Dedifferentiated amniotic fluid mesenchymal stem cell (primary cell): ENCODE measurements around the gene NPHS1.
"Not testable (repeated sequence)": the region's sequence is repeated elsewhere in the genome, so short reads cannot be mapped to it uniquely, and the experiment has no call there.

Experiments used
- DNase-seq: peaks from one replicate; pipeline ENCODE4 v3.0.0-alpha.2; 2016; ENCODE audit errors: extremely low spot score

Gene NPHS1

GRCh38 chr19:35851213-35852028 is 883 bp downstream of the NPHS1 start:
- DNase-seq = no peak

- DNase-seq = no peak
These were observed 3.3 kb downstream of the NPHS1 start for GRCh38 chr19:35848919-35849505.

DNA sequence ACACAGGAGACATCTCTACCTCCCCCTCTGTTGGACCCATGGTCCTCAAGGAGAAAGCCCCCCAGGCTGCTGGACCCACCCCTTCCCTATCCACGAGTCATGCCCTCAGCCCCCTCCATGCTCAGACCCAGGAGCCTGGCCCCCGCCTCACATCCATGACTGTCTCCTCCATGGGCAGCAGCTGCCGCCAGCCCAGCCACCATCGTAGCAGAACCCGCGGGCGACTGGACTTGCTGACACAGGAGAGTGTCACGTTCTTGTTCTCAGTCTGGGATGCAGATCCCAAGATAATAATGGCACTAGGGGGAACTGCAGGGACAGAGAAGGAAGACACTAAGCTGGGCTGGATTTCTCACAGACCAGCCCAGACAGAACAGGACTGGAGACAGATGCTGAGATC is 3.8 kb downstream of the NPHS1 start:
- no peak for DNase-seq

- DNase-seq = no peak
These were observed 4.4 kb downstream of the NPHS1 start for GRCh38 chr19:35847911-35848310.

GRCh38 chr19:35846038-35846668 is 6.2 kb downstream of the NPHS1 start:
- DNase-seq = no peak

GRCh38 chr19:35845215-35846037 is 6.9 kb downstream of the NPHS1 start:
- DNase-seq = no peak

GRCh38 chr19:35844482-35845214 is 7.7 kb downstream of the NPHS1 start:
- DNase-seq = no peak

DNA sequence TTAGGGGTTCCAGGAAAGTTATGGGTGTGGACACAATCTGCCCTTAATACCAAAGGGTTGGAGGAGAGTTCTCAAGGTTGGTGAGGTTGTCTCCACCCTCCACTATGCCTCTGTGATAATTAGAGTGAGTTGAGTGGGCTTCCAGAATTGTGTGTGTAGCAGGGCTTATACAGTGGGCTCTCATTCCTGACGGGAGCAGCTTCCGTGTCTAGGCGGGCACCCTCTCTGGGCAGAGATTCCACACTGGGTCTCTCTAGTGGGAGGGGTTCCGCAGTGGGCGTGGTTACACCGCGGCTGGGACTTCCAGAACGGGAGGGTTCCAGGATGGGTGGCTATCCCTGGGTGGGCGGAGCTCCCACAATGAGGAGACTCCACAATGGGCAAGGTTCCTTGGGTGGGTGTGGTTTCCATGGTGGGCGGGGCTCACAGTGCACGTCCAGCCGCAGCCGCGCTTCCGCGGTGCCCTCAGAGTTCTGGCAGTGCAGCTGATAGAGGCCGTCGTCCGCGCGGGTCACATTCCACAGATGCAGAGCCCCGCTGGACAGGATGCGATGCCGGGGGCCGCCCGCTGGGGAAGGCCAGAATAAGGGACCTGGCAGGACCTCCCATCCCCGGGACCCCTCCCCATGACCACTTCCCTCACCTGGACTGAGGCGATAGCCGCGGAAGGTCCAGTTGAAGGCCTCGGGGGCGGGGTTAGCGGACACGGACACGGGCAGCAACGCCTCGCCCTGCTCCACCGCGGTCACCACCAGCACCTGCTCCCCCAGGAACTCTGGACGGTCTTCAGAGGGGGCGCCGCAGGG is 8.4 kb downstream of the NPHS1 start:
- DNase-seq = no peak

DNA sequence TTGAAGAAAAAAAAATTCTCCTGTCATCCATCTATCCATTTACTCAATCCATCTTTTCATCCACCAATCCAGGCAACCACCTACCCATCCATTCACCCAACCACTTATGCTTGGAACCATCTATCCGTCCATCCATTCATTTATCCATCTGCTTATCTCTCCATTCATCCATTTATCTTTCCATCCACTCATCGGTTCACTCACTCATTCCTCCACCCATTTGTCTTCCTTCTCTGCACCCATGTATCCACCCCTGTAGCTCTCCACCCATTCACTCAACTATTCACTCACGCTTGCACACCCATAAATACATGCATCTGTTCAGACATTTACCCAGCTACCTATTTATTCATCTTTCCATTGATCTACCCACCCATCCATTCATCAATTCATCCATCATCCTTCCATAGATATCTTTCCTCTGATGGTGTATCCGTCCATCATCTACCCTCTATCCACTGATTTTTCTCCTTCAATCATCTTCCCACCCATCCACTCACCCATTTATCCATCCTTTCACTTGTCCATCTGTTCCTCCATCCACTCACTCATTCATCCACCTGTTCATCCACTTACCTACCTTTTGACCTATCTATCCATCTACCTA is 9.5 kb downstream of the NPHS1 start:
- DNase-seq = no peak

DNA sequence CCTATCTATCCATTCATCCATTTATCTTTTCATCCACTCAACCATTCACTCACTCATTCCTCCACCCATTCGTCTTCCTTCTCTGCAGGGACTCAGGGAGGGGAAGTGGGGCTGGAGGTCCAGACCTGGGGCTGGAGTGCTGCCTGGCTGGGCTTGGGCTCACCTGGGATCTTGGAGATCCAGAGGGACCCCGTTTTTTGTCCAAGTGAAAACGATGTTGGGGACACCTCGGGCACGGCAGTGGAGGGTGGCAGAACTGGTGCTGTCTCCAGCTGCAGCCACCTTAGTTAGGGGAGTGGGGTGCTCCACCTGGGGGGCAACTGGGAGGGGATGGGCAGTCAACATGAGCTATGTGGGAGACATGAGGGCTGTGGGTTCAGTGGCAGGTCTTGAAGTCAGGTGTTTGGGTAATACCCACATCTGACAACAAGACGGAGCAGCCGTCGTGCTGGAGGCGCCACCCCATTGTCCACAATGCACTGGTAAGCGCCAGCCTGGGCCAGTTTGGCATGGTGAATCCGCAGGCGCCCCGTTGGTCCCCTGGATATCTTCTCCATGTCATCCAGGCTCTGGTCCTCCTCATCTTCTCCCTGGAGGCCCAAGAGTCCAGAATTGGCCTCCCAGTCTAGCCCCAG is 10.2 kb downstream of the NPHS1 start:
- DNase-seq = no peak

DNA sequence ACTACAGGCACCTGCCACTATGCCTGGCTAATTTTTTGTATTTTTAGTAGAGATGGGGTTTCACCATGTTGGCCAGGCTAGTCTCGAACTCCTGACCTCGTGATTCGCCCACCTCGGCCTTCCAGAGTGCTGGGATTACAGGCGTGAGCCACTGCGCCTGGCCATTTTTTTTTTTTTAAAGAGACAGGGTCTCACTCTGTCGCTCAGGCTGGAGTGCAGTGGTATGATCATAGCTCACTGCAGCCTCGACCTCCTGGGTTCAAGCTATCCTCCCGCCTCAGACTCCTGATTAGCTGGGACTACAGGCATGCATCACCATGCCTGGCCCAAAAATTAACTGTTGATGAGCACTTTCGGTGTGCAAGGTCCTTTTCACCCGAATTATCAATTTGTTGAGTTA is 16.2 kb downstream of the NPHS1 start:
- not testable (repeated sequence) for DNase-seq

GRCh38 chr19:35833972-35834371 is 18.3 kb downstream of the NPHS1 start:
- DNase-seq = no peak

GRCh38 chr19:35832054-35832453 is 20.2 kb downstream of the NPHS1 start:
- DNase-seq = no peak

GRCh38 chr19:35830986-35831385 is 21.3 kb downstream of the NPHS1 start:
- DNase-seq = no peak

GRCh38 chr19:35828692-35829301 is 23.5 kb downstream of the NPHS1 start:
- DNase-seq = peak; percentile 22

DNA sequence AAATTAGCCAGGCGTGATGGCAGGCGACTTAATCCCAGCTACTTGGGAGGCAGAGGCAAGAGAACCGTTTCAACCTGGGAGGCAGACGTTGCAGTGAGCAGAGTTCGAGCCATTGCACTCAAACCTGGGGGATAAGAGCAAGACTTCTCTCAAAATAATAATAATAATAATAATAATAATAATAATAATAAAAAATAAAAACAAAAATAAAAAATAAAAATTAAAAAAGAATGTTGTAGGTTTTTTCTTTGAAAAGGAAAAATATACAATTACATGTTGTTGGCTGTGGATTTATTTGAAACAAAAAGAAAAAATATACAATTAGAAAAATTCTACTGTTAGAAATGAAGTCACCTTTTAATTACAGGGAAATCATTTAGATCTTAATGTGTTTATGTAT is 28.2 kb downstream of the NPHS1 start:
- DNase-seq = no peak

GRCh38 chr19:35822579-35822978 is 29.7 kb downstream of the NPHS1 start:
- no peak for DNase-seq

- no peak for DNase-seq
These were observed 33.9 kb downstream of the NPHS1 start for GRCh38 chr19:35818445-35818844.

GRCh38 chr19:35816846-35817245 is 35.5 kb downstream of the NPHS1 start:
- no peak for DNase-seq
